ENCODE results near the gene KLHL29.

DNA sequence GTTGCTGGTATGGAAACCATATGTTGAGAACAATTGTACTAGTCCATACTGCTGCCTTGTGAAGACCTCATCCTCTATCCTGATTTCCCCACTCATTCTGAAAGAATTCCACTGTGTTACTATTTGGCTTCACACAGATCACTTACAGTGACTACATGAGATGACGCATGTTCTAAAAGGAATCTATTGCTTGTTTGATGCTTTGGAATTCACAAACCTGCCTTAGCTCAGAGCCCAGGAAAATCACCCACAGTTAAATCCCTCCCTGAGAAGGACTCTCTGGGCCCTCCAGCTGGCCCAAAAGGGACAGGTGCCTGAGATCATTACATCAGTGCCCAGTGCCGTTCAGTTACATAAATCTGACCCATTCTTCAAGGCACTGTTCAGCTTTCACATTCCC, 45.3 kb downstream of the KLHL29 start:
- TF ChIP-seq EZH2 (IDR thresholded peaks at IDR 0.05; ENCODE audit: borderline replicate concordance, low read depth, low read length, severe bottlenecking) (no peak), CTCF (IDR thresholded peaks at IDR 0.05; ENCODE audit: borderline replicate concordance, extremely low read depth, low read length, poor library complexity, severe bottlenecking) (no peak)

All from DND-41 (cell line).